Activated T-helper 9 cell treated with anti-CD3 and anti-CD28 coated beads, Interleukin-2, amount 50 U/mL, for 16 hours (primary cell): ENCODE data around the gene RBFOX1.

Experiments used
- DNase-seq: peaks from one replicate; pipeline ENCODE4 v3.0.0-alpha.2; 2020; ENCODE audit warnings: low read depth

Gene RBFOX1

GRCh38 chr16:7373776-7374175 lies 41.1 kb downstream of the RBFOX1 start:
- no peak for DNase-seq

GRCh38 chr16:7374614-7375174 lies 42.0 kb downstream of the RBFOX1 start:
- DNase-seq: no peak

- no peak for DNase-seq
Measured at GRCh38 chr16:7376227-7376626, 43.6 kb downstream of the RBFOX1 start.

GRCh38 chr16:7377231-7377630 lies 44.6 kb downstream of the RBFOX1 start:
- DNase-seq: no peak

- no peak for DNase-seq
Measured at GRCh38 chr16:7378024-7378695, 45.5 kb downstream of the RBFOX1 start.

- DNase-seq: no peak
Measured at GRCh38 chr16:7380441-7380840, 47.8 kb downstream of the RBFOX1 start.

- DNase-seq: no peak
Measured at GRCh38 chr16:7380911-7381310, 48.3 kb downstream of the RBFOX1 start.

GRCh38 chr16:7381671-7382070 lies 49.0 kb downstream of the RBFOX1 start:
- no peak for DNase-seq

- no peak for DNase-seq
Measured at GRCh38 chr16:7382521-7382920, 49.9 kb downstream of the RBFOX1 start.

- no peak for DNase-seq
Measured at GRCh38 chr16:7390974-7391373, 58.3 kb downstream of the RBFOX1 start.

GRCh38 chr16:7391694-7392093 lies 59.0 kb downstream of the RBFOX1 start:
- DNase-seq: no peak

- no peak for DNase-seq
Measured at GRCh38 chr16:7392206-7392605, 59.6 kb downstream of the RBFOX1 start.

GRCh38 chr16:7393680-7394079 lies 61.0 kb downstream of the RBFOX1 start:
- no peak for DNase-seq

GRCh38 chr16:7394720-7395336 lies 62.2 kb downstream of the RBFOX1 start:
- no peak for DNase-seq

GRCh38 chr16:7397901-7398300 lies 65.3 kb downstream of the RBFOX1 start:
- no peak for DNase-seq

GRCh38 chr16:7398536-7398935 lies 65.9 kb downstream of the RBFOX1 start:
- no peak for DNase-seq

- no peak for DNase-seq
Measured at GRCh38 chr16:7399296-7399695, 66.7 kb downstream of the RBFOX1 start.

- DNase-seq: no peak
Measured at GRCh38 chr16:7400117-7400890, 67.7 kb downstream of the RBFOX1 start.

- DNase-seq: no peak
Measured at GRCh38 chr16:7404217-7404616, 71.6 kb downstream of the RBFOX1 start.

- DNase-seq: no peak
Measured at GRCh38 chr16:7405166-7405565, 72.5 kb downstream of the RBFOX1 start.

GRCh38 chr16:7408700-7409365 lies 76.2 kb downstream of the RBFOX1 start:
- no peak for DNase-seq

GRCh38 chr16:7419441-7419840 lies 86.8 kb downstream of the RBFOX1 start:
- no peak for DNase-seq
